Mesothelial cell of epicardium (in vitro differentiated cells): ENCODE results near the gene ROBO1. TPM values are rescaled to one million over a fixed set of nuclear protein-coding genes. Genes with fewer than 3 reads are reported as not detected.
A peak's percentile ranks its signal among the peaks of the same experiment; 100 is the strongest.
"Not testable (repeated sequence)": the region's sequence is repeated elsewhere in the genome, so short reads cannot be mapped to it uniquely, and the experiment has no call there.

Experiments used
- DNase-seq, 2 experiments: peaks; one replicate each; pipeline ENCODE4 v3.0.0; 2021; ENCODE audit warnings: low spot score in 2 of 2; ENCODE audit not compliant: unreplicated experiment in 2 of 2
- H3K27ac Mint-ChIP-seq: 2 replicates; pipeline ENCODE4 v1.8.0; 2021; ENCODE audit warnings: mixed read lengths
- H3K27me3 Mint-ChIP-seq: 2 replicates; pipeline ENCODE4 v1.8.0; 2021; ENCODE audit warnings: low read depth, mixed read lengths
- H3K36me3 Mint-ChIP-seq: 2 replicates; pipeline ENCODE4 v1.8.0; 2021; ENCODE audit warnings: mixed read lengths
- H3K4me1 Mint-ChIP-seq: 2 replicates; pipeline ENCODE4 v1.8.0; 2021; ENCODE audit warnings: mixed read lengths
- H3K4me3 Mint-ChIP-seq: 2 replicates; pipeline ENCODE4 v1.8.0; 2021; ENCODE audit warnings: mild to moderate bottlenecking, moderate library complexity, mixed read lengths
- H3K9me3 Mint-ChIP-seq: 2 replicates; pipeline ENCODE4 v1.8.0; 2021; ENCODE audit warnings: mixed read lengths
- CTCF ChIP-seq: fragments of 200-600 bp; sonication (generic); IDR thresholded peaks from one replicate; pipeline ENCODE4 v1.5.0; 2021; ENCODE audit warnings: antibody characterized with exemption; ENCODE audit not compliant: unreplicated experiment
- total RNA-seq: library from RNA; stranded (reverse); gene quantifications from 3 replicates; pipeline ENCODE4 v1.2.1, GENCODE V29; 2021

ROBO1 gene
- total RNA-seq, 1 donor from 2014 or later, result 143 TPM

- Mint-ChIP-seq H3K27ac (no peak overlapping the region), H3K4me1 (peaks cover 22% of the 10 kb centered on the region), H3K4me3 (no peak overlapping the region), H3K27me3 (no peaks in the 10 kb centered on the region), H3K9me3 (peaks cover 3% of the 10 kb centered on the region), H3K36me3 (no peaks in the 10 kb centered on the region)
- TF ChIP-seq CTCF, result no peak
- no peak for DNase-seq
Measured at GRCh38 chr3:79515072-79515471, 252.7 kb downstream of the ROBO1 start.

- H3K36me3 Mint-ChIP-seq, result no peaks in the 10 kb centered on the region
- H3K4me3 Mint-ChIP-seq, result no peak overlapping the region
Measured at GRCh38 chr3:79514069-79514468, 253.7 kb downstream of the ROBO1 start.

GRCh38 chr3:79506751-79507150, 261.0 kb downstream of the ROBO1 start:
- Mint-ChIP-seq H3K4me1 (peaks cover 10% of the 10 kb centered on the region), H3K36me3 (no peaks in the 10 kb centered on the region), H3K27me3 (no peaks in the 10 kb centered on the region), H3K4me3 (no peak overlapping the region), H3K9me3 (peaks cover 3% of the 10 kb centered on the region), H3K27ac (no peak overlapping the region)
- no peak for DNase-seq
- no peak for TF ChIP-seq CTCF

More at GRCh38 chr3:79514069-79514468, 253.7 kb downstream of the ROBO1 start:
- no peak for TF ChIP-seq CTCF
- Mint-ChIP-seq H3K27me3 (no peaks in the 10 kb centered on the region), H3K9me3 (peaks cover 3% of the 10 kb centered on the region), H3K4me1 (peaks cover 27% of the 10 kb centered on the region), H3K27ac (peak overlapping the region; percentile 68)
- DNase-seq, result no peak

- not testable (repeated sequence) for H3K4me3 Mint-ChIP-seq, H3K9me3 Mint-ChIP-seq, H3K27ac Mint-ChIP-seq, H3K4me1 Mint-ChIP-seq, H3K27me3 Mint-ChIP-seq, H3K36me3 Mint-ChIP-seq, DNase-seq
Measured at GRCh38 chr3:79502216-79502681, 265.5 kb downstream of the ROBO1 start.

DNA sequence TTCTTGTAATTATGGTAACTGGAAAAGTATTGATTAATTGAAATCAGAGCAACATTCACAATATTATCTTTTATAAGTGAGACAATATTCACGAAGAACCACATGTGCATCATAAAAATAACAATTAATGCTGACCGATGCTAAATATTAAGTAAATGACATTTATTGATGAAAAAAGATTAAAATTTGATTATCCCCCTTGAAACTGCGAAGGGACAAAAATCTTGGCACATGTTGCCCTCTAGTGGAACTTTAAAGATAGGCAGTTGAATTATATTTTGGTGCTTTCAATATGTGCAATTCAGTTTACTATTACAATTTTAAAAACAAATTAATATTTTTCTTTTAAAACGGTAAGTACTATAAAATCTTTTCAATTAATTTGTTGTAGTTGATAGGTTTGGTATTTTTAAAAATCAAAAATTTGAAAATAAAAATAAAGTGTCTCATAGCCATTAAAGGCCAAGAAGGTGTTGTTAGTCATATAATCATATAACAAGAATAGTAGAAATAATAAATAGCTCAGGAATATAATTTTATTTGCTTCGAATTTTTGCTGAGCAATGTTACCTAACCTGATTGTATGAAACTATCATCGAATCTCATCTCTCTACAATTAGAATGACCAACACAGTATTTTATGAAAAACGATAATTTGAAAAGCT, 270.2 kb downstream of the ROBO1 start:
- Mint-ChIP-seq H3K36me3 (peaks cover 2% of the 10 kb centered on the region), H3K27me3 (no peaks in the 10 kb centered on the region), H3K9me3 (peaks cover 4% of the 10 kb centered on the region), H3K27ac (no peak overlapping the region), H3K4me1 (no peaks in the 10 kb centered on the region), H3K4me3 (no peak overlapping the region)
- peak; percentile 91 for TF ChIP-seq CTCF
- DNase-seq, result no peak

GRCh38 chr3:79491029-79491641, 276.7 kb downstream of the ROBO1 start:
- TF ChIP-seq CTCF, result no peak
- H3K27me3 Mint-ChIP-seq, result no peaks in the 10 kb centered on the region
- H3K36me3 Mint-ChIP-seq, result peaks cover 2% of the 10 kb centered on the region
- no peak for DNase-seq
- peaks cover 17% of the 10 kb centered on the region for H3K4me1 Mint-ChIP-seq
- H3K27ac Mint-ChIP-seq, result no peak overlapping the region
- H3K9me3 Mint-ChIP-seq, result peaks cover 7% of the 10 kb centered on the region
- no peak overlapping the region for H3K4me3 Mint-ChIP-seq
